ENCODE data around the gene FREY1. TPM values are rescaled to one million over a fixed set of nuclear protein-coding genes. Genes with fewer than 3 reads are reported as not detected.

FREY1 gene
- total and polyA plus RNA-seq, 9 of the 15 experiments (the other 6 are each of a cell fraction or from before 2014, with no cell fraction given) = 0.25 to 1.5 (median 1.1) TPM; not detected in 5

DNA sequence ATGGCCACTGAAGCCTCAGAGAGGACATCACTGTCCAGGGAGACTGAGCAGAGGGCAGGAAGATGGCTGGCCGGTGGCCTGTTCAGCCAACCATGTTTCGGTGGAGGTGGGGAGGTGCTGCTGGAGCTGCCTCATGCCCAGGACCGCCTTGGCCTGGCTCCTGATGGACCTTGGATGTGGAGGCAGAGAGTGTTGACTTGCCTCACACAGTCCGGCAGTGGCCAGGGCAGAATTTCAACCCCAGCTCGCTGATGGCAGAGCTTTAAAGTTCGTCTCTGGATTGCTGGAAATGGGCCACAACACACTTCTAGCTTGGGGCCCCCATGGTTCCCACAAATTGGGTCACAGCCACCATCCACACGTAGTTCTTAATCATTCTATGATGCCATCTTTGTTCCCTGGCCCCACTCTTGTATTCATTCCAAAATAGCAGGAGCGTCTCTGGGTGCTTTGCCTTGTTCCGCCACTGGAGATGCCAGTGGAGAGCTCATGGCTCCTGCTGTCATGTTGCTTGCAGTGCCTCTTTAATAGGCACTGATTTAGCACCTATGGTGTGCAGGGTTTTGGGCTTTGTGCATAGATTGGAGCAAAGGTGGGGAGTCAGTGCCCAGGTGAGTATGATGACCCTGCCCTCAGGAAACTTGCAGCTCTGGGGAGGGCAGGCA lies 16.1 kb downstream of the FREY1 start (continued):
- TF ChIP-seq, protein P1, sequence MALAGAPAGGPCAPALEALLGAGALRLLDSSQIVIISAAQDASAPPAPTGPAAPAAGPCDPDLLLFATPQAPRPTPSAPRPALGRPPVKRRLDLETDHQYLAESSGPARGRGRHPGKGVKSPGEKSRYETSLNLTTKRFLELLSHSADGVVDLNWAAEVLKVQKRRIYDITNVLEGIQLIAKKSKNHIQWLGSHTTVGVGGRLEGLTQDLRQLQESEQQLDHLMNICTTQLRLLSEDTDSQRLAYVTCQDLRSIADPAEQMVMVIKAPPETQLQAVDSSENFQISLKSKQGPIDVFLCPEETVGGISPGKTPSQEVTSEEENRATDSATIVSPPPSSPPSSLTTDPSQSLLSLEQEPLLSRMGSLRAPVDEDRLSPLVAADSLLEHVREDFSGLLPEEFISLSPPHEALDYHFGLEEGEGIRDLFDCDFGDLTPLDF (CRISPR knock-in tag; IDR thresholded peaks at IDR 0.05) = no peak
- TF ChIP-seq ASH1L (IDR thresholded peaks at IDR 0.05; ENCODE audit: borderline replicate concordance, low read depth, partially characterized antibody) (no peak), ZNF146 (CRISPR knock-in tag; IDR thresholded peaks at IDR 0.05; ENCODE audit: unreplicated experiment) (no peak), TRIM24 (IDR thresholded peaks at IDR 0.05) (no peak), ZNF384 (IDR thresholded peaks at IDR 0.05; ENCODE audit: low read depth, low read length) (no peak), NCOA6 (IDR thresholded peaks at IDR 0.05) (no peak)

DNA sequence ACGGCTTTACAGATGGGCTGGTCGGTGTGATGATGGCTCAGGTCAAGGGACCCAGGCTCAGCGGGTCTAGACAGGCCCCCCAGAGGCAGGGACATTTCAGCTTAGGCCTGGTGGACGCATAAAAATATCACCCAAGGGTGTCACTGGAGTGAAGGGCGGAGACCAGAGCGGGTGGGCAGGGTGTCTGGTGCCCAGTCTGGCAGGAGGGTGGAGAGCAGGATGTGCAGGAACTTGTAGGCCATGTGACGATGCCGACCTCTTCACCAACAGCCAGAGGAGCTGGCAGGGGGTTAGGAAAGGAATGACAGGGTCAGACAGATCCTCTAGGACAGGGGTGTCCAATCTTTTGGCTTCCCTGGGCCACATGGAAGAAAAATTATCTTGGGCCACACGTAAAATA lies 17.1 kb downstream of the FREY1 start:
- Histone ChIP-seq H3K4me3 (no peak overlapping the region), H3K9ac (ENCODE audit: insufficient read depth in 1 of 2, low read depth in 2 of 2, low read length in 2 of 2) (no peak overlapping the region), H3K9me3 (replicated peaks; ENCODE audit: control insufficient read depth, insufficient read depth, low read depth, low read length) (no peaks in the 10 kb centered on the region), H3K27me3 (ENCODE audit: control insufficient read depth in 2 of 2, insufficient read depth in 2 of 2, low read length in 2 of 2) (no peaks in the 10 kb centered on the region; a peak in 1 of 5 replicates), H3K27ac (ENCODE audit: extremely low read depth, low read depth, low read length) (no peak overlapping the region), H3K4me2 (ENCODE audit: insufficient read depth, low read length) (no peak overlapping the region), H4K20me1 (replicated peaks; ENCODE audit: control insufficient read depth, insufficient read depth, low read length) (peaks cover 25% of the 10 kb centered on the region), H3K4me1 (replicated peaks in 1 of 2; ENCODE audit: control insufficient read depth in 2 of 2, insufficient read depth in 2 of 2, low read length in 2 of 2) (peaks cover 0 to 18% of the 10 kb centered on the region in 2 experiments; a peak in 3 of 5 replicates), H3K79me2 (ENCODE audit: control insufficient read depth, insufficient read depth, low read length) (no peaks in the 10 kb centered on the region), H3K9me1 (ENCODE audit: control insufficient read depth, insufficient read depth, low read length) (no peaks in the 10 kb centered on the region), H3K36me3 (ENCODE audit: control insufficient read depth, insufficient read depth, low read length) (no peaks in the 10 kb centered on the region), H2AFZ (ENCODE audit: low read depth, low read length) (no peak overlapping the region)
- WGBS (ENCODE audit: insufficient coverage, low coverage, missing lambda C conversion rate) = 25% methylated on average over 9 of the region's 9 CpGs
- no TSS peak for BruUV-seq (replicated peaks)
- DNase-seq (ENCODE audit: extremely low read depth in 1 of 4, low spot score in 3 of 4) (no peak), FAIRE-seq (no peak), ATAC-seq (no peak)
- ChIA-PET POLR2A (interaction anchor here (1.5 kb wide), 1 partner anchor 9 kb away, joined by 5 read pairs; no protein-coding TSS in a partner anchor), CTCF (ENCODE audit: low intra/inter-chr PET ratio) (no interaction called here)
- intact Hi-C loops (cut with micrococcal nuclease) = no loop called here
- in situ Hi-C loops (cut with MboI) = no loop called here
- no peak for TF ChIP-seq SP1 (CRISPR knock-in tag; IDR thresholded peaks at IDR 0.05)
- no peak for TF ChIP-seq ZNF165 (CRISPR knock-in tag; IDR thresholded peaks at IDR 0.05; ENCODE audit: borderline replicate concordance)
- no peak for TF ChIP-seq ZNF41 (CRISPR knock-in tag; conservative IDR thresholded peaks at IDR 0.05)
- TF ChIP-seq KLF6 (CRISPR knock-in tag; IDR thresholded peaks at IDR 0.05; ENCODE audit: borderline replicate concordance) = no peak
- no peak for TF ChIP-seq PHB (CRISPR knock-in tag; IDR thresholded peaks at IDR 0.05)
- TF ChIP-seq MED1 (CRISPR knock-in tag; IDR thresholded peaks at IDR 0.05; ENCODE audit: borderline replicate concordance) = no peak
- TF ChIP-seq ZNF431 (CRISPR knock-in tag; IDR thresholded peaks at IDR 0.05) = no peak
- TF ChIP-seq TSC22D4 (tag; IDR thresholded peaks at IDR 0.05) = no peak
- no peak for TF ChIP-seq ZNF347 (CRISPR knock-in tag; IDR thresholded peaks at IDR 0.05; ENCODE audit: low read depth)
- TF ChIP-seq, protein P2, sequence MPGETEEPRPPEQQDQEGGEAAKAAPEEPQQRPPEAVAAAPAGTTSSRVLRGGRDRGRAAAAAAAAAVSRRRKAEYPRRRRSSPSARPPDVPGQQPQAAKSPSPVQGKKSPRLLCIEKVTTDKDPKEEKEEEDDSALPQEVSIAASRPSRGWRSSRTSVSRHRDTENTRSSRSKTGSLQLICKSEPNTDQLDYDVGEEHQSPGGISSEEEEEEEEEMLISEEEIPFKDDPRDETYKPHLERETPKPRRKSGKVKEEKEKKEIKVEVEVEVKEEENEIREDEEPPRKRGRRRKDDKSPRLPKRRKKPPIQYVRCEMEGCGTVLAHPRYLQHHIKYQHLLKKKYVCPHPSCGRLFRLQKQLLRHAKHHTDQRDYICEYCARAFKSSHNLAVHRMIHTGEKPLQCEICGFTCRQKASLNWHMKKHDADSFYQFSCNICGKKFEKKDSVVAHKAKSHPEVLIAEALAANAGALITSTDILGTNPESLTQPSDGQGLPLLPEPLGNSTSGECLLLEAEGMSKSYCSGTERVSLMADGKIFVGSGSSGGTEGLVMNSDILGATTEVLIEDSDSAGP (CRISPR knock-in tag; IDR thresholded peaks at IDR 0.05) = no peak
- TF ChIP-seq ZNF232 (CRISPR knock-in tag; IDR thresholded peaks at IDR 0.05) = no peak

Data from K562 (cell line).